Progenitor cell of endocrine pancreas (in vitro differentiated cells): Measurements from ENCODE around the gene HLF. TPM values are rescaled to one million over a fixed set of nuclear protein-coding genes. Genes with fewer than 3 reads are reported as not detected.

ENCODE experiments used
- DNase-seq: peaks from one replicate; pipeline ENCODE4 v3.0.0; 2021; ENCODE audit warnings: low spot score; ENCODE audit not compliant: unreplicated experiment
- H3K27ac Mint-ChIP-seq: 2 replicates; pipeline ENCODE4 v1.8.0; 2021; ENCODE audit warnings: mild to moderate bottlenecking, moderate library complexity, mixed read lengths
- H3K27me3 Mint-ChIP-seq: 2 replicates; pipeline ENCODE4 v1.8.0; 2021; ENCODE audit warnings: mixed read lengths
- H3K36me3 Mint-ChIP-seq: 2 replicates; pipeline ENCODE4 v1.8.0; 2022; ENCODE audit warnings: mixed read lengths; ENCODE audit not compliant: insufficient read depth
- H3K4me1 Mint-ChIP-seq: 2 replicates; pipeline ENCODE4 v1.8.0; 2021; ENCODE audit warnings: low read depth, mixed read lengths
- H3K4me3 Mint-ChIP-seq: 2 replicates; pipeline ENCODE4 v1.8.0; 2021; ENCODE audit warnings: low read depth, mild to moderate bottlenecking, moderate library complexity, mixed read lengths
- H3K9me3 Mint-ChIP-seq: 2 replicates; pipeline ENCODE4 v1.8.0; 2021; ENCODE audit warnings: low read depth, mixed read lengths
- CTCF ChIP-seq: fragments of 200-600 bp; sonication (generic); IDR thresholded peaks from one replicate; pipeline ENCODE4 v1.5.0; 2021; ENCODE audit warnings: antibody characterized with exemption, mild to moderate bottlenecking; ENCODE audit not compliant: unreplicated experiment
- total RNA-seq: library from RNA; stranded (reverse); gene quantifications from 2 replicates; pipeline ENCODE4 v1.2.1, GENCODE V29; 2021

The HLF gene
- total RNA-seq, 1 donor from 2014 or later = 0.41 TPM

- peaks cover 19% of the 10 kb centered on the region for H3K27me3 Mint-ChIP-seq
- no peak for DNase-seq
- H3K9me3 Mint-ChIP-seq = no peaks in the 10 kb centered on the region
- peaks cover 4% of the 10 kb centered on the region for H3K4me1 Mint-ChIP-seq
- TF ChIP-seq CTCF = no peak
- H3K27ac Mint-ChIP-seq = no peak overlapping the region
- no peak overlapping the region for H3K4me3 Mint-ChIP-seq
- H3K36me3 Mint-ChIP-seq = no peaks in the 10 kb centered on the region
These were observed 53.3 kb downstream of the HLF start for GRCh38 chr17:55318081-55318480.

GRCh38 chr17:55318715-55319487, 54.1 kb downstream of the HLF start:
- H3K4me3 Mint-ChIP-seq = no peak overlapping the region
- no peak overlapping the region for H3K27ac Mint-ChIP-seq
- no peak for TF ChIP-seq CTCF
- H3K9me3 Mint-ChIP-seq = no peaks in the 10 kb centered on the region
- no peak for DNase-seq
- H3K27me3 Mint-ChIP-seq = peaks cover 15% of the 10 kb centered on the region
- H3K36me3 Mint-ChIP-seq = no peaks in the 10 kb centered on the region
- H3K4me1 Mint-ChIP-seq = peaks cover 4% of the 10 kb centered on the region

GRCh38 chr17:55319933-55320593, 55.3 kb downstream of the HLF start:
- Mint-ChIP-seq H3K9me3 (no peaks in the 10 kb centered on the region), H3K27me3 (peaks cover 6% of the 10 kb centered on the region), H3K4me3 (no peak overlapping the region), H3K36me3 (no peaks in the 10 kb centered on the region), H3K4me1 (no peaks in the 10 kb centered on the region), H3K27ac (no peak overlapping the region)
- no peak for DNase-seq
- no peak for TF ChIP-seq CTCF

- Mint-ChIP-seq H3K9me3 (no peaks in the 10 kb centered on the region), H3K4me3 (no peak overlapping the region), H3K4me1 (no peaks in the 10 kb centered on the region), H3K36me3 (no peaks in the 10 kb centered on the region), H3K27ac (no peak overlapping the region), H3K27me3 (peaks cover 5% of the 10 kb centered on the region)
- no peak for TF ChIP-seq CTCF
- no peak for DNase-seq
These were observed 56.0 kb downstream of the HLF start for GRCh38 chr17:55320594-55321426.

- H3K4me3 Mint-ChIP-seq = no peak overlapping the region
- no peak overlapping the region for H3K27ac Mint-ChIP-seq
- H3K9me3 Mint-ChIP-seq = no peaks in the 10 kb centered on the region
- H3K27me3 Mint-ChIP-seq = no peaks in the 10 kb centered on the region
- no peak for TF ChIP-seq CTCF
- H3K36me3 Mint-ChIP-seq = no peaks in the 10 kb centered on the region
- DNase-seq = no peak
- no peaks in the 10 kb centered on the region for H3K4me1 Mint-ChIP-seq
These were observed 56.8 kb downstream of the HLF start for GRCh38 chr17:55321427-55322060.
